Prostate gland (tissue), 2 donors: ENCODE data around the gene RPL34. TPM values are rescaled to one million over a fixed set of nuclear protein-coding genes. Genes with fewer than 3 reads are reported as not detected.
"Not testable (repeated sequence)": the region's sequence is repeated elsewhere in the genome, so short reads cannot be mapped to it uniquely, and the experiment has no call there.

Source experiments
- DNase-seq: peaks from one replicate; pipeline ENCODE4 v3.0.0-alpha.2; 2019; ENCODE audit warnings: low spot score
- H3K27ac ChIP-seq, 2 donors: fragments of 200-600 bp; sonication (generic); 2 replicates each; pipeline ENCODE4 v1.5.1; 2017 to 2019
- H3K27me3 ChIP-seq: fragments of 200-600 bp; sonication (generic); replicated peaks from 2 replicates; pipeline ENCODE4 v1.5.1; 2019; ENCODE audit not compliant: insufficient read depth
- H3K36me3 ChIP-seq, 2 donors: fragments of 200-600 bp; sonication (generic); 1 replicate in 1 of 2; 2 replicates in 1 of 2; pipeline versions ENCODE4 v1.5.1 to v1.8.1; 2017 to 2019
- H3K4me1 ChIP-seq: fragments of 200-600 bp; sonication (generic); replicated peaks from 2 replicates; pipeline ENCODE4 v1.5.1; 2019
- H3K4me3 ChIP-seq, 2 donors: fragments of 200-600 bp; sonication (generic); 2 replicates each; pipeline ENCODE4 v1.5.1; 2017 to 2019
- H3K9me3 ChIP-seq: fragments of 200-600 bp; sonication (generic); 2 replicates; pipeline ENCODE4 v1.5.1; 2017
- CTCF ChIP-seq, 4 experiments: fragments of 200-600 bp in 2 of 4; fragments of 450-650 bp in 2 of 4; sonication (generic) in 2 of 4; IDR thresholded peaks; 1 replicate in 3 of 4; 2 replicates in 1 of 4; pipeline ENCODE4 v1.5.1; 2016 to 2019; ENCODE audit warnings: antibody characterized with exemption in 4 of 4, mild to moderate bottlenecking in 2 of 4, moderate library complexity in 2 of 4
- POLR2A ChIP-seq: fragments of 450-650 bp; IDR thresholded peaks from one replicate; pipeline ENCODE4 v1.6.1; 2016; ENCODE audit warnings: antibody characterized with exemption, mild to moderate bottlenecking
- POLR2AphosphoS5 ChIP-seq: sonication (generic); formaldehyde crosslinking; IDR thresholded peaks from one replicate; pipeline ENCODE4 v1.6.1; 2017; ENCODE audit warnings: antibody characterized with exemption
- WGBS: methylation state at CpG from one replicate; pipeline ENCODE4 v1.1.5; 2018; 5-methylcytosine and 5-hydroxymethylcytosine counted together
- intact Hi-C: fragments of 100-400 bp; cut with DNase I; formaldehyde crosslinking; loops from one replicate; pipeline ENCODE4 v1.14.2; 2022
- total RNA-seq, 2 donors: library from RNA; depleted of rRNA; stranded (reverse); fragments of >200 nt; gene quantifications; one replicate each; pipeline ENCODE4 v1.1.0, GENCODE V29; 2016

The RPL34 gene
- total RNA-seq, 2 donors from 2014 or later: 581 to 1,081 TPM

GRCh38 chr4:108586778-108587177 is 33.6 kb upstream of the RPL34 start:
- no peak for DNase-seq
- H3K27me3 ChIP-seq: no peaks in the 10 kb centered on the region
- TF ChIP-seq CTCF (IDR thresholded peaks at IDR 0.05) (no peak), POLR2A (no peak), POLR2AphosphoS5 (no peak)
- intact Hi-C loops: no loop called here
- no peaks in the 10 kb centered on the region for H3K9me3 ChIP-seq
- H3K4me3 ChIP-seq: no peak overlapping the region
- 73% methylated on average over 3 of the region's 3 CpGs for WGBS
- no peaks in the 10 kb centered on the region for H3K4me1 ChIP-seq
- no peaks in the 10 kb centered on the region for H3K36me3 ChIP-seq
- no peak overlapping the region for H3K27ac ChIP-seq

GRCh38 chr4:108588878-108589277 is 31.5 kb upstream of the RPL34 start:
- intact Hi-C loops: no loop called here
- Histone ChIP-seq H3K9me3 (no peaks in the 10 kb centered on the region), H3K4me1 (no peaks in the 10 kb centered on the region), H3K27ac (no peak overlapping the region), H3K27me3 (no peaks in the 10 kb centered on the region), H3K4me3 (no peak overlapping the region), H3K36me3 (no peaks in the 10 kb centered on the region)
- TF ChIP-seq POLR2A (no peak), CTCF (IDR thresholded peaks at IDR 0.05) (no peak), POLR2AphosphoS5 (no peak)
- 77% methylated on average over 1 of the region's 1 CpG for WGBS
- no peak for DNase-seq

GRCh38 chr4:108589961-108590360 is 30.4 kb upstream of the RPL34 start:
- 53% methylated on average over 2 of the region's 2 CpGs for WGBS
- H3K36me3 ChIP-seq: no peaks in the 10 kb centered on the region
- H3K9me3 ChIP-seq: no peaks in the 10 kb centered on the region
- intact Hi-C loops: no loop called here
- H3K4me1 ChIP-seq: no peaks in the 10 kb centered on the region
- DNase-seq: no peak
- no peak overlapping the region for H3K4me3 ChIP-seq
- no peak overlapping the region for H3K27ac ChIP-seq
- H3K27me3 ChIP-seq: no peaks in the 10 kb centered on the region
- TF ChIP-seq POLR2A (no peak), POLR2AphosphoS5 (no peak), CTCF (IDR thresholded peaks at IDR 0.05) (no peak)

GRCh38 chr4:108590776-108591175 is 29.6 kb upstream of the RPL34 start:
- Histone ChIP-seq H3K27ac (no peak overlapping the region), H3K36me3 (no peaks in the 10 kb centered on the region), H3K27me3 (no peaks in the 10 kb centered on the region), H3K9me3 (no peaks in the 10 kb centered on the region), H3K4me3 (no peak overlapping the region), H3K4me1 (no peaks in the 10 kb centered on the region)
- intact Hi-C loops: no loop called here
- DNase-seq: no peak
- TF ChIP-seq POLR2AphosphoS5: no peak
- no peak for TF ChIP-seq CTCF (IDR thresholded peaks at IDR 0.05)
- TF ChIP-seq POLR2A: no peak
- WGBS: 95% methylated on average over 1 of the region's 1 CpG

- no peak for DNase-seq
- TF ChIP-seq CTCF (IDR thresholded peaks at IDR 0.05) (no peak), POLR2A (no peak), POLR2AphosphoS5 (no peak)
- Histone ChIP-seq H3K4me1 (no peaks in the 10 kb centered on the region), H3K9me3 (no peaks in the 10 kb centered on the region), H3K4me3 (no peak overlapping the region), H3K36me3 (no peaks in the 10 kb centered on the region), H3K27me3 (no peaks in the 10 kb centered on the region), H3K27ac (no peak overlapping the region)
- intact Hi-C loops: no loop called here
- WGBS: 34% methylated on average over 2 of the region's 2 CpGs
Observed at GRCh38 chr4:108592674-108592986, 27.7 kb upstream of the RPL34 start.

GRCh38 chr4:108594296-108594695 is 26.1 kb upstream of the RPL34 start:
- H3K27ac ChIP-seq, H3K27me3 ChIP-seq, H3K4me1 ChIP-seq, H3K4me3 ChIP-seq, H3K36me3 ChIP-seq, intact Hi-C loops, DNase-seq, H3K9me3 ChIP-seq: not testable (repeated sequence)
- WGBS: 94% methylated on average over 21 of the region's 21 CpGs
